CMK (cell line): ENCODE measurements around the gene HYCC1.
"Not testable (repeated sequence)": the region's sequence is repeated elsewhere in the genome, so short reads cannot be mapped to it uniquely, and the experiment has no call there.

Source experiments
- DNase-seq: peaks from one replicate; pipeline ENCODE4 v3.0.0-alpha.2; 2010; ENCODE audit warnings: low read depth

The HYCC1 gene

GRCh38 chr7:22983257-22983855 lies 30.6 kb downstream of the HYCC1 start:
- no peak for DNase-seq

DNA sequence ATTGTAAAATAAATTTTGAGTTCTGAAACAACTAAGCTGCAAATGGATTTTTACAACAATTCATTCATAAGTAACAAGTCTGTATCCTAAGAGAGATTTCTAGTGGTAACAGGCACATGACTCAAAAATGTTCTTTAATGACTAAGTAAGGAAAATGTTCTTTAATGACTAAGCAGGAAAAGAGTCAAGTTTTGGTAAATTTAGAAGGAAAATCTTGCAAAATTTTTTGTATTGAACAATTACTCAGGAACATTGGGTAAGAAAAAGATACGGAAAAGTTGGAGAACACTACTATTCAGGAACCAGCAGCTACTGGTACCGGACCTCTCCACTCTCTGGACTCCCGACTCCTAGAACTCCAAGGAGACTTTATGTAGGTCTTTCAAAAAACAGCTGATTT lies 33.5 kb downstream of the HYCC1 start:
- no peak for DNase-seq

DNA sequence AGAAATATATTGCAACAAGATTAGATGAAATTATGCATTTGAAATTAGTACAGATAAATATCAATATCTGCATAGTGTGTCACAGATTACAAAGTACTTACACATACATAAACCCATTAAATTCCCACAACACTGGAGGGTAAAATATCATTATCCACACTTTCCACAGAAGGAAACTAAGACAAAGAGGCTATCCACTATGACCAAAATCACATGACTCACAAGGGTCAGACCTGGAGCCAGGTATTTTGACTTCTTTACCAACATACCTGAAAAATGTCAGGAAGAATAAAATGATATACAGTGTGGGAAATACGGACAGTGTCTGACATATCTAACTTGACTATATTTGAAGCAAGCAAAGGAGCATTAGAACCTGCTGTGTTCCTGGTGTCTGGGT lies 34.1 kb downstream of the HYCC1 start:
- DNase-seq: no peak

DNA sequence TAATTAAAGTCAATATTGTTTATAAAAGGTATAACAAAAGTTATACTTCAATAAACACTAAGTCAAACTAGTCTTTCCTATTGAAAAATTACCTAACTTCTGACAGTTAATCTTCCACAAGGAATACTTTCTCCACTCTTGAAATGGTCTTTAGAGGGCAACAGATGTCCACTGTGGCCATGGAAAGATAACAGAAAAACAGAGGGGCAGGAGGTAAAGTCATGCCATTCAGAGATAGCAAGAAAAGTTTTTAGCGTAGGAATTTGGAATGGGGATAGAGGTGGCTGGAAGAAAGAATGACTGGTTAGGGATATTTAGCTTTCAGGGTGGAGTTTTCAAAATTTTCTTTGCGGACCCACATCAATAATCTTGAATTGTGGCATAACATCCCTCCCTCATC lies 34.7 kb downstream of the HYCC1 start:
- no peak for DNase-seq

DNA sequence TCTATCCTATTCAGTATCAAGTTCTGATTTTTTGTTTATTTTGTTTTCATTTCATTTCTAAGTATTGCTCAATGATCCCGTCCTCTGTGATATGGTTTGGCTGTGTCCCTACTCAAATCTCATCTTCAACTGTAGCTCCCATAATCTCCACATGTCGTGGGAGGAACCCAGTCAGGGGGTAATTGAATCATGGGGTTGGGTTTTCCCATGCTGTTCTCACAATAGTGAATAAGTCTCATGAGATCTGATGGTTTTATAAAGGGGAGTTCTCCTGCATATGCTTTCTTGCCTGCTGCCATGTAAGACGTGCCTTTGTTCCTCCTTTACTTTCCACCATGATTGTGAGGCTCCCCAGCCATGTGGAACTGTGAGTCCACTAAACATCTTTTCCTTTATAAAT lies 39.3 kb downstream of the HYCC1 start:
- DNase-seq: not testable (repeated sequence)

DNA sequence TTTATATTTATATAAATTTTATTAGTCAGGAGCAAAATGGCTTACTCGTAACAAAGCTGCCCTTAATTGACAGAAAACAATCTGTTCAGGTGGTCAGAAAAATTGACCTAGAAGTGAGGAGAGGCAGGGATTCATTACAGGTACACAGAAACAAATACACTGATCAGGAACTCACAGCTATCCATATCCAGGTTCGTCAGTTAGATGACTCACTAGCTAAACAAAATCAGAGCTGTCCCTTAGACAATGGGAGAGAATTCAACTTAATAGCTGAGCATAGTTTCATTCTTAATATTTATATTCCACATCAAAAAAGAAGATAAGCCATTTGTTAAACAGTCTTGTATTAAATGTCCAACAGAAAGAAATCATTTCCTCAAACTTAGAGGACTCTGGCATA lies 41.7 kb downstream of the HYCC1 start:
- no peak for DNase-seq

DNA sequence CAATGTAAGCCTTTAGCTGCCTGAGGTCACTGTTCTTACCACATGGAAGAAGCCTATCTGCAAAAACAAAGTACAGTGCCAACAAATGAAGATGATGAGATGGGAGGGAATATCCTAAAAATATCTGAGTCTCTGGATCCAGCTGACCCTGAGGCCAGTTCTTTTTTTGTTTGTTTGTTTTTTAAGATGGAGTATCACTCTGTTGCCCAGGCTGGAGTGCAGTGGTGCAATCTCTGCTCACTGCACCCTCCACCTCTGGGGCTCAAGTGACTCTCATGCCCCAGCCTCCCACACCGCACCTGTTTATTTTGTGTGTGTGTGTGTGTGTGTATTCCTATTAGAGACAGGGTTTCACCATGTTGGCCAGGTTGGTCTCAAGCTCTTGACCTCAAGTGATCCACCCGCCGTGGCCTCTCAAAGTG lies 44.9 kb downstream of the HYCC1 start:
- DNase-seq: no peak
